Measurements from ENCODE around the gene DNAH3. TPM values are rescaled to one million over a fixed set of nuclear protein-coding genes. Genes with fewer than 3 reads are reported as not detected.

Gene DNAH3
- total and polyA plus RNA-seq, 2 experiments from 2014 or later = 0.70 to 1.3 TPM

GRCh38 chr16:21130811-21131210 is 19.8 kb downstream of the DNAH3 start:
- TF ChIP-seq JUNB (IDR thresholded peaks at IDR 0.05; ENCODE audit: unreplicated experiment) (no peak), ZNF462 (CRISPR knock-in tag; IDR thresholded peaks at IDR 0.05) (no peak), NANOG (IDR thresholded peaks at IDR 0.05; ENCODE audit: borderline replicate concordance) (no peak), REST (IDR thresholded peaks at IDR 0.05; ENCODE audit: unreplicated experiment) (no peak), ZNF331 (CRISPR knock-in tag; IDR thresholded peaks at IDR 0.05; ENCODE audit: low read depth) (no peak), POLR2AphosphoS5 (IDR thresholded peaks at IDR 0.05; ENCODE audit: low read depth) (no peak), EZH2phosphoT487 (IDR thresholded peaks at IDR 0.05; ENCODE audit: unreplicated experiment) (no peak), ZNF114 (CRISPR knock-in tag; IDR thresholded peaks at IDR 0.05) (no peak), STAT1 (IDR thresholded peaks at IDR 0.05; ENCODE audit: unreplicated experiment) (no peak), EZH2 (IDR thresholded peaks at IDR 0.05; ENCODE audit: low read depth, unreplicated experiment) (no peak), CREB1 (CRISPR knock-in tag; IDR thresholded peaks at IDR 0.05; ENCODE audit: low read depth) (no peak)
- TF ChIP-seq, protein P1, sequence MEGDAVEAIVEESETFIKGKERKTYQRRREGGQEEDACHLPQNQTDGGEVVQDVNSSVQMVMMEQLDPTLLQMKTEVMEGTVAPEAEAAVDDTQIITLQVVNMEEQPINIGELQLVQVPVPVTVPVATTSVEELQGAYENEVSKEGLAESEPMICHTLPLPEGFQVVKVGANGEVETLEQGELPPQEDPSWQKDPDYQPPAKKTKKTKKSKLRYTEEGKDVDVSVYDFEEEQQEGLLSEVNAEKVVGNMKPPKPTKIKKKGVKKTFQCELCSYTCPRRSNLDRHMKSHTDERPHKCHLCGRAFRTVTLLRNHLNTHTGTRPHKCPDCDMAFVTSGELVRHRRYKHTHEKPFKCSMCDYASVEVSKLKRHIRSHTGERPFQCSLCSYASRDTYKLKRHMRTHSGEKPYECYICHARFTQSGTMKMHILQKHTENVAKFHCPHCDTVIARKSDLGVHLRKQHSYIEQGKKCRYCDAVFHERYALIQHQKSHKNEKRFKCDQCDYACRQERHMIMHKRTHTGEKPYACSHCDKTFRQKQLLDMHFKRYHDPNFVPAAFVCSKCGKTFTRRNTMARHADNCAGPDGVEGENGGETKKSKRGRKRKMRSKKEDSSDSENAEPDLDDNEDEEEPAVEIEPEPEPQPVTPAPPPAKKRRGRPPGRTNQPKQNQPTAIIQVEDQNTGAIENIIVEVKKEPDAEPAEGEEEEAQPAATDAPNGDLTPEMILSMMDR (conservative IDR thresholded peaks at IDR 0.05; ENCODE audit: low read depth in 2 of 2) = no peak
- TF ChIP-seq, protein P2, sequence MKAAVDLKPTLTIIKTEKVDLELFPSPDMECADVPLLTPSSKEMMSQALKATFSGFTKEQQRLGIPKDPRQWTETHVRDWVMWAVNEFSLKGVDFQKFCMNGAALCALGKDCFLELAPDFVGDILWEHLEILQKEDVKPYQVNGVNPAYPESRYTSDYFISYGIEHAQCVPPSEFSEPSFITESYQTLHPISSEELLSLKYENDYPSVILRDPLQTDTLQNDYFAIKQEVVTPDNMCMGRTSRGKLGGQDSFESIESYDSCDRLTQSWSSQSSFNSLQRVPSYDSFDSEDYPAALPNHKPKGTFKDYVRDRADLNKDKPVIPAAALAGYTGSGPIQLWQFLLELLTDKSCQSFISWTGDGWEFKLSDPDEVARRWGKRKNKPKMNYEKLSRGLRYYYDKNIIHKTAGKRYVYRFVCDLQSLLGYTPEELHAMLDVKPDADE (IDR thresholded peaks at IDR 0.05) = no peak
- no peak overlapping the region for H3K4me3 Mint-ChIP-seq
- Histone ChIP-seq H4K20me1 (replicated peaks; ENCODE audit: insufficient read depth) (no peaks in the 10 kb centered on the region), H3K9me2 (ENCODE audit: insufficient read depth) (no peaks in the 10 kb centered on the region), H3K4me3 (no peak overlapping the region), H3K79me2 (replicated peaks; ENCODE audit: insufficient read depth) (no peaks in the 10 kb centered on the region), H3K4me1 (ENCODE audit: insufficient read depth) (peaks cover 14% of the 10 kb centered on the region), H3K36me3 (ENCODE audit: insufficient read depth) (no peaks in the 10 kb centered on the region), H3F3A (replicated peaks; ENCODE audit: low read depth) (no peaks in the 10 kb centered on the region), H3K4me2 (no peak overlapping the region), H3K27ac (ENCODE audit: low read depth) (no peak overlapping the region), H3K27me3 (ENCODE audit: insufficient read depth) (no peaks in the 10 kb centered on the region), H2AFZ (no peak overlapping the region)
- H3K36me3 Mint-ChIP-seq (ENCODE audit: low read depth) = no peaks in the 10 kb centered on the region
- H3K27ac Mint-ChIP-seq = no peak overlapping the region
- no peaks in the 10 kb centered on the region; the same call in 2 of the 3 replicates for H3K9me3 Mint-ChIP-seq
- peak; percentile 58 for DNase-seq (ENCODE audit: low spot score)
- peaks cover 15% of the 10 kb centered on the region for H3K4me1 Mint-ChIP-seq
- peak; percentile 79 for ATAC-seq
- no peaks in the 10 kb centered on the region for H3K27me3 Mint-ChIP-seq (ENCODE audit: insufficient read depth, low read depth, poor library complexity)

All from GM23338 (cell line).